GM12878 (cell line): ENCODE results near the gene CACNA2D3. TPM values are rescaled to one million over a fixed set of nuclear protein-coding genes. Genes with fewer than 3 reads are reported as not detected.

Experiments
- ATAC-seq: fragments of 200-7000 bp; cut with Tn5 transposase; 3 replicates; pipeline ENCODE4 v1.9.1; 2020; ENCODE audit warnings: mild to moderate bottlenecking, moderate library complexity
- BruUV-seq: library from RNA; stranded (reverse); fragments of 400-500 nt; replicated peaks from 2 replicates; lab custom pipeline; 2021; lab: Mats Ljungman, UMichigan
- CTCF ChIA-PET: fragments of 300-600 bp; sonication (Branson Sonifier 250); formaldehyde crosslinking; extraction: SDS; loops from one replicate; lab custom pipeline; 2021; ENCODE audit warnings: inconsistent platforms; lab: Yijun Ruan, JAX
- POLR2A ChIA-PET: fragments of 350-600 bp; formaldehyde crosslinking; extraction: SDS; loops from one replicate; lab custom pipeline; 2021; ENCODE audit warnings: inconsistent platforms; lab: Charles Lee
- RAD21 ChIA-PET: fragments of 300-600 bp; sonication (Branson Sonifier 250); formaldehyde crosslinking; loops from one replicate; lab custom pipeline; 2023; ENCODE audit warnings: antibody characterized with exemption; ENCODE audit not compliant: unreplicated experiment; lab: Charles Lee
- SMC1A ChIA-PET: fragments of 300-600 bp; sonication (Branson Sonifier 250); formaldehyde crosslinking; loops from one replicate; lab custom pipeline; 2023; ENCODE audit not compliant: unreplicated experiment, uncharacterized antibody; lab: Charles Lee
- DNase-seq: peaks from one replicate; pipeline ENCODE4 v3.0.0-alpha.2; 2011; ENCODE audit warnings: low read depth, low spot score
- FAIRE-seq: peaks from 3 replicates; lab custom pipeline; 2011; peaks lifted over from hg19 to GRCh38; lab: Jason Lieb, UNC
- H2AFZ ChIP-seq: 2 replicates; pipeline ENCODE4 v1.6.0; 2011; ENCODE audit warnings: low read depth, low read length, control low read depth; ENCODE audit not compliant: control insufficient read depth
- H3K27ac ChIP-seq: 2 replicates; pipeline ENCODE4 v1.5.1; 2011; ENCODE audit warnings: control low read depth; ENCODE audit not compliant: control insufficient read depth, insufficient read depth
- H3K27me3 ChIP-seq, 2 experiments: replicated peaks in 1 of 2; 2 replicates each; pipeline versions ENCODE4 v1.6.0 to v1.6.1; 2011; ENCODE audit warnings: low read length in 1 of 2; ENCODE audit not compliant: control insufficient read depth in 2 of 2, insufficient read depth in 2 of 2
- H3K36me3 ChIP-seq, 2 experiments: 2 replicates each; pipeline ENCODE4 v1.5.1; 2011; ENCODE audit warnings: low read length in 1 of 2; ENCODE audit not compliant: control insufficient read depth in 2 of 2, insufficient read depth in 2 of 2
- H3K4me1 ChIP-seq: 2 replicates; pipeline ENCODE4 v1.6.1; 2011; ENCODE audit warnings: mild to moderate bottlenecking, low read length, moderate library complexity, mixed read lengths; ENCODE audit not compliant: control insufficient read depth, insufficient read depth
- H3K4me2 ChIP-seq: 2 replicates; pipeline ENCODE4 v1.6.0; 2011; ENCODE audit warnings: control low read depth; ENCODE audit not compliant: control insufficient read depth, insufficient read depth
- H3K4me3 ChIP-seq: fragments of 200-600 bp; sonication (generic); 2 replicates; pipeline ENCODE4 v1.5.1; 2016
- H3K79me2 ChIP-seq: 2 replicates; pipeline ENCODE4 v1.6.0; 2011; ENCODE audit warnings: low read length; ENCODE audit not compliant: control insufficient read depth, insufficient read depth
- H3K9ac ChIP-seq: 2 replicates; pipeline ENCODE4 v1.8.0; 2011; ENCODE audit warnings: low read length, control low read depth, mixed read lengths; ENCODE audit not compliant: control insufficient read depth, insufficient read depth
- H3K9me3 ChIP-seq: replicated peaks from 3 replicates; pipeline ENCODE4 v1.5.1; 2011; ENCODE audit warnings: mild to moderate bottlenecking, low read length; ENCODE audit not compliant: control insufficient read depth, insufficient read depth
- H4K20me1 ChIP-seq: 2 replicates; pipeline ENCODE4 v1.6.0; 2011; ENCODE audit not compliant: control insufficient read depth, insufficient read depth
- BACH1 ChIP-seq: fragments of 450-650 bp; IDR thresholded peaks from 2 replicates; pipeline ENCODE4 v1.6.1; 2017; ENCODE audit warnings: mild to moderate bottlenecking, borderline replicate concordance
- DPF2 ChIP-seq: fragments of 450-650 bp; IDR thresholded peaks from 2 replicates; pipeline ENCODE4 v1.6.1; 2017; ENCODE audit warnings: mild to moderate bottlenecking
- JUND ChIP-seq: IDR thresholded peaks from 2 replicates; pipeline ENCODE4 v1.6.1; 2012; ENCODE audit warnings: low read depth, mild to moderate bottlenecking, low read length, improper control_type of control experiment, moderate library complexity
- MAX ChIP-seq: IDR thresholded peaks from 2 replicates; pipeline ENCODE4 v1.6.1; 2012; ENCODE audit warnings: low read depth, low read length, improper control_type of control experiment
- MTA2 ChIP-seq: fragments of 450-650 bp; IDR thresholded peaks from 2 replicates; pipeline ENCODE4 v1.6.1; 2016; ENCODE audit warnings: low read depth, mild to moderate bottlenecking, moderate library complexity
- POLR2AphosphoS5 ChIP-seq: IDR thresholded peaks from 2 replicates; pipeline ENCODE4 v1.6.1; 2011; ENCODE audit warnings: mild to moderate bottlenecking, low read length, inconsistent platforms
- RAD21 ChIP-seq: IDR thresholded peaks from 2 replicates; pipeline ENCODE4 v1.6.1; 2011; ENCODE audit warnings: mild to moderate bottlenecking, low read depth, low read length, moderate library complexity; ENCODE audit not compliant: insufficient read depth
- RCOR1 ChIP-seq: conservative IDR thresholded peaks from 2 replicates; pipeline ENCODE4 v1.6.1; 2012; ENCODE audit warnings: low read depth, low read length, improper control_type of control experiment
- RUNX3 ChIP-seq: IDR thresholded peaks from 2 replicates; pipeline ENCODE4 v1.6.1; 2012; ENCODE audit warnings: low read length, inconsistent platforms
- SIN3A ChIP-seq: IDR thresholded peaks from 2 replicates; pipeline ENCODE4 v1.6.1; 2012; ENCODE audit warnings: low read depth, low read length, improper control_type of control experiment
- SREBF2 ChIP-seq: IDR thresholded peaks from 2 replicates; pipeline ENCODE4 v1.6.1; 2012; ENCODE audit warnings: mild to moderate bottlenecking, low read length
- YY1 ChIP-seq: IDR thresholded peaks from 2 replicates; pipeline ENCODE4 v1.6.1; 2011; ENCODE audit warnings: low read depth, mild to moderate bottlenecking, low read length
- WGBS: methylation state at CpG from one replicate; pipeline ENCODE4 v1.1.6; 2016; ENCODE audit warnings: low lambda C conversion rate; ENCODE audit not compliant: insufficient replicate concordance, insufficient coverage; ENCODE audit errors: missing lambda C conversion rate; 5-methylcytosine and 5-hydroxymethylcytosine counted together
- in situ Hi-C: fragments of 300-500 bp; cut with MboI; formaldehyde crosslinking; loops from 9 replicates; pipeline ENCODE4 v1.14.3; 2018; ENCODE audit warnings: mixed read lengths
- intact Hi-C: fragments of 100-400 bp; cut with micrococcal nuclease; formaldehyde crosslinking; loops from one replicate; pipeline ENCODE4 v1.14.2; 2022; ENCODE audit not compliant: unreplicated experiment
- polyA plus RNA-seq, 11 experiments: library from polyadenylated mRNA; depleted of rRNA in 4 of 11; unstranded in 6 of 11; stranded (reverse) in 5 of 11; fragments of >200 nt; fragmentation: Nextera tagmentation in 4 of 11; fragmentation: Illumina TruSeq in 1 of 11; extraction: Ambion mirVana in 4 of 11; extraction: Trizol in 1 of 11; gene quantifications; 1 replicate in 1 of 11; 2 replicates in 10 of 11; pipeline versions ENCODE4 v1.2.1 to v1.2.3, GENCODE V29; 2011 to 2016; ENCODE audit warnings: inconsistent platforms in 2 of 11, missing spikeins in 2 of 11, low read depth in 1 of 11
- total RNA-seq, 4 experiments: library from RNA; depleted of rRNA in 3 of 4; stranded (reverse); fragments of >200 nt in 3 of 4; fragmentation: Illumina TruSeq in 1 of 4; extraction: Trizol in 1 of 4; gene quantifications; 2 replicates each; pipeline versions ENCODE4 v1.2.1 to v1.2.3, GENCODE V29; 2013 to 2021
- TF ChIP-seq, protein P1 (sequence below): fragments of 450-650 bp; IDR thresholded peaks from 2 replicates; pipeline ENCODE4 v1.6.1; 2017; ENCODE audit warnings: low read depth, mild to moderate bottlenecking, moderate library complexity

The CACNA2D3 gene
- total and polyA plus RNA-seq, 10 of the 15 experiments (the other 5 are each of a cell fraction or from before 2014, with no cell fraction given), result not detected

- Histone ChIP-seq H3K9me3 (no peaks in the 10 kb centered on the region), H3K79me2 (no peaks in the 10 kb centered on the region), H3K27ac (no peak overlapping the region), H4K20me1 (no peaks in the 10 kb centered on the region), H3K4me3 (no peak overlapping the region), H3K4me1 (no peaks in the 10 kb centered on the region), H3K36me3 (no peaks in the 10 kb centered on the region), H3K9ac (no peak overlapping the region), H3K27me3 (0 out of 4 replicates have a peak, but pooled peaks cover 0 to 2% of the 10 kb centered on the region in 2 experiments), H2AFZ (no peak overlapping the region), H3K4me2 (no peak overlapping the region)
- DNase-seq, result no peak
- 18% methylated on average over 7 of the region's 7 CpGs for WGBS
- BruUV-seq, result no TSS peak
- no peak for ATAC-seq
- intact Hi-C loops, result no loop called here
- ChIA-PET CTCF (no interaction called here), SMC1A (no interaction called here), POLR2A (interaction anchor here (0.7 kb wide), 1 partner anchor 52 kb away, joined by 5 read pairs; no protein-coding TSS in a partner anchor), RAD21 (no interaction called here)
- TF ChIP-seq BACH1, result no peak
- no peak for TF ChIP-seq SIN3A
- TF ChIP-seq MAX, result no peak
- TF ChIP-seq RAD21, result no peak
- TF ChIP-seq RUNX3, result no peak
- TF ChIP-seq SREBF2, result no peak
- no peak for TF ChIP-seq DPF2
- no peak for FAIRE-seq
- in situ Hi-C loops, result no loop called here
Measured at GRCh38 chr3:54878145-54878544, 755.8 kb downstream of the CACNA2D3 start.

DNA sequence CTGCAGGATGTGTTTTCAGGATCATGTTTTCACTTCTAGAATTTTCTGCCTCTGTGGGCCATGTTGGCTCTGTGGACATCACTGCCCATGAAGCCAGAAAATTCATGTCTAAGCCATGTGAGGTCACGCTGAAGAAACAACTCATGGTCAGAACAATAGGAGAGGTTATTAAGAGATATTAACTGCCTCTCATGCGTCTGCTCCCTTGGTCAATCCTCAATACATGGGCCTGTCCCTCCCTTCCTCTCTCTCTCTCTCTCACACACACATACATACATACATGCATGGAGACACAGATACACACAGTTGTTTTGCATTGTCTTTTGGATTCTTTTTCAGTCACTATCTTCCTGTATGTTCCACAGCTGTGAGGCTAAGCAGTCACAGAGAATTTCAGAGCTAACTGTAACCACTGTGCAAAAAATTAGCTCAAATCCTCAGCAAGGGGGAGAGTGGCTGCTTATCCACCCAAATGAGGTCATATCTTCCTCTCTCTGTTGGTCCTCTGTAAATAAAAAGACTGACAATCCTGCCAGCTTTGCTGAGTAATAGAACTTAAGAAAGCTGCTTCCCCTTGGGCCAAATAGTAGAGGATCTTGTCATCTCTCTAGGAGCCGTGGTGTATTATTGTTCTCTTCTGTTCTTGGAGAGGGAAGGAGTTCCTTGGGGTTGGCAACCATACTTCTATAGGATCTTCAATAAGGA is 759.9 kb downstream of the CACNA2D3 start:
- Histone ChIP-seq H4K20me1 (no peaks in the 10 kb centered on the region), H3K79me2 (no peaks in the 10 kb centered on the region), H3K4me2 (no peak overlapping the region), H3K9ac (no peak overlapping the region), H3K9me3 (no peaks in the 10 kb centered on the region), H3K4me3 (no peak overlapping the region), H2AFZ (no peak overlapping the region), H3K36me3 (no peaks in the 10 kb centered on the region), H3K27ac (no peak overlapping the region), H3K27me3 (no peaks in the 10 kb centered on the region; a peak in 1 of 4 replicates), H3K4me1 (no peaks in the 10 kb centered on the region)
- intact Hi-C loops, result no loop called here
- no peak for FAIRE-seq
- in situ Hi-C loops, result no loop called here
- ChIA-PET POLR2A (no interaction called here), CTCF (no interaction called here), SMC1A (no interaction called here), RAD21 (no interaction called here)
- ATAC-seq, result no peak
- no TSS peak for BruUV-seq
- DNase-seq, result no peak
- WGBS, result 0% methylated on average over 3 of the region's 3 CpGs
- TF ChIP-seq, protein P1, sequence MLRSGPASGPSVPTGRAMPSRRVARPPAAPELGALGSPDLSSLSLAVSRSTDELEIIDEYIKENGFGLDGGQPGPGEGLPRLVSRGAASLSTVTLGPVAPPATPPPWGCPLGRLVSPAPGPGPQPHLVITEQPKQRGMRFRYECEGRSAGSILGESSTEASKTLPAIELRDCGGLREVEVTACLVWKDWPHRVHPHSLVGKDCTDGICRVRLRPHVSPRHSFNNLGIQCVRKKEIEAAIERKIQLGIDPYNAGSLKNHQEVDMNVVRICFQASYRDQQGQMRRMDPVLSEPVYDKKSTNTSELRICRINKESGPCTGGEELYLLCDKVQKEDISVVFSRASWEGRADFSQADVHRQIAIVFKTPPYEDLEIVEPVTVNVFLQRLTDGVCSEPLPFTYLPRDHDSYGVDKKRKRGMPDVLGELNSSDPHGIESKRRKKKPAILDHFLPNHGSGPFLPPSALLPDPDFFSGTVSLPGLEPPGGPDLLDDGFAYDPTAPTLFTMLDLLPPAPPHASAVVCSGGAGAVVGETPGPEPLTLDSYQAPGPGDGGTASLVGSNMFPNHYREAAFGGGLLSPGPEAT, result no peak
- TF ChIP-seq JUND (no peak), YY1 (no peak), MAX (no peak), POLR2AphosphoS5 (no peak), BACH1 (no peak), RCOR1 (no peak), MTA2 (no peak)
